Uterus (tissue), 2 donors: Measurements from ENCODE around the gene ZCCHC2.

Source experiments
- POLR2A ChIP-seq, 2 donors: fragments of 450-650 bp; IDR thresholded peaks; one replicate each; pipeline ENCODE4 v1.6.1; 2016; ENCODE audit warnings: antibody characterized with exemption in 2 of 2, mild to moderate bottlenecking in 1 of 2, moderate library complexity in 1 of 2
- TF ChIP-seq, protein P1 (sequence below), 4 experiments: fragments of 200-600 bp in 2 of 4; fragments of 450-650 bp in 2 of 4; sonication (generic) in 2 of 4; IDR thresholded peaks; one replicate each; pipeline ENCODE4 v1.5.1; 2016 to 2019; ENCODE audit warnings: antibody characterized with exemption in 4 of 4, mild to moderate bottlenecking in 2 of 4, moderate library complexity in 1 of 4

DNA sequence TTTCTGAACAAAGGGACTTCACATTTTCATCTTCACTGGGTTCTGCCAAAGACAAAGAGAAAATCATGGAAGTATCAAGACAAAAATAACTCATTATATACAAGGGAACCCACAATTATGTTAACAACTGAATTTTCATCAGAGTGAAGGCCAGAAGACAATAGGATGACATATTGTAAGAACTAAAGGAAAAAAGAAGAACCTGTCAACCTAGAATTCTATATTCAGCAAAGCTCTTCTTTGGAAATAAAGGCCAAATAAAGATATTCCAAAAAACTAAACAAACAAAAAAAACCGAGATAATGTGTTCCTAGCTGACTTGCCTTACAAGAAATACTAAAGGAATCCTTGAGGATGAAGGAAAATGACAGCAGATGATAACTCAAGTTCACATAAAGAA lies 10.3 kb upstream of the ZCCHC2 start:
- TF ChIP-seq, protein P1, sequence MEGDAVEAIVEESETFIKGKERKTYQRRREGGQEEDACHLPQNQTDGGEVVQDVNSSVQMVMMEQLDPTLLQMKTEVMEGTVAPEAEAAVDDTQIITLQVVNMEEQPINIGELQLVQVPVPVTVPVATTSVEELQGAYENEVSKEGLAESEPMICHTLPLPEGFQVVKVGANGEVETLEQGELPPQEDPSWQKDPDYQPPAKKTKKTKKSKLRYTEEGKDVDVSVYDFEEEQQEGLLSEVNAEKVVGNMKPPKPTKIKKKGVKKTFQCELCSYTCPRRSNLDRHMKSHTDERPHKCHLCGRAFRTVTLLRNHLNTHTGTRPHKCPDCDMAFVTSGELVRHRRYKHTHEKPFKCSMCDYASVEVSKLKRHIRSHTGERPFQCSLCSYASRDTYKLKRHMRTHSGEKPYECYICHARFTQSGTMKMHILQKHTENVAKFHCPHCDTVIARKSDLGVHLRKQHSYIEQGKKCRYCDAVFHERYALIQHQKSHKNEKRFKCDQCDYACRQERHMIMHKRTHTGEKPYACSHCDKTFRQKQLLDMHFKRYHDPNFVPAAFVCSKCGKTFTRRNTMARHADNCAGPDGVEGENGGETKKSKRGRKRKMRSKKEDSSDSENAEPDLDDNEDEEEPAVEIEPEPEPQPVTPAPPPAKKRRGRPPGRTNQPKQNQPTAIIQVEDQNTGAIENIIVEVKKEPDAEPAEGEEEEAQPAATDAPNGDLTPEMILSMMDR (IDR thresholded peaks at IDR 0.05): no peak
- no peak for TF ChIP-seq POLR2A (IDR thresholded peaks at IDR 0.05)
